ENCODE results near the gene NAA25. TPM values are rescaled to one million over a fixed set of nuclear protein-coding genes. Genes with fewer than 3 reads are reported as not detected.

NAA25 gene
- total and polyA plus RNA-seq, 9 of the 15 experiments (the other 6 are each of a cell fraction or from before 2014, with no cell fraction given): 26.6 to 59.6 (median 48.9) TPM

- TF ChIP-seq MLLT1 (IDR thresholded peaks at IDR 0.05) (peak; percentile 55 to 82), TBL1XR1 (IDR thresholded peaks at IDR 0.05; ENCODE audit: low read length in 2 of 2) (no peak), NFRKB (IDR thresholded peaks at IDR 0.05; ENCODE audit: low read depth) (0 out of 2 replicates have a peak, but pooled peaks have one; percentile 41), HNRNPLL (IDR thresholded peaks at IDR 0.05; ENCODE audit: low read depth, low read length, poor library complexity, severe bottlenecking) (no peak), NFIX (CRISPR knock-in tag; IDR thresholded peaks at IDR 0.05; ENCODE audit: low read depth) (no peak), HNRNPH1 (optimal IDR thresholded peaks at IDR 0.05; ENCODE audit: low read depth, low read length) (no peak), GTF2E2 (tag; IDR thresholded peaks at IDR 0.05) (no peak), HDAC8 (tag; IDR thresholded peaks at IDR 0.05) (no peak), MCM5 (IDR thresholded peaks at IDR 0.05; ENCODE audit: low read depth) (0 out of 2 replicates have a peak, but pooled peaks have one; percentile 84), ZNF77 (CRISPR knock-in tag; IDR thresholded peaks at IDR 0.05) (no peak), ELF2 (CRISPR knock-in tag; IDR thresholded peaks at IDR 0.05) (no peak), MCM7 (IDR thresholded peaks at IDR 0.05) (no peak), KDM2B (CRISPR knock-in tag; IDR thresholded peaks at IDR 0.05) (no peak), UBTF (IDR thresholded peaks at IDR 0.05; ENCODE audit: borderline replicate concordance in 1 of 2, low read depth in 2 of 2, low read length in 2 of 2) (no peak), MYC (IDR thresholded peaks at IDR 0.05; ENCODE audit: low read depth, low read length) (no peak), MYC (CRISPR knock-in tag; IDR thresholded peaks at IDR 0.05; ENCODE audit: borderline replicate concordance, low read depth) (no peak), XRCC4 (IDR thresholded peaks at IDR 0.05; ENCODE audit: extremely low read depth, insufficient read depth, insufficient read length) (no peak), ZBED1 (IDR thresholded peaks at IDR 0.05) (no peak), PURB (CRISPR knock-in tag; IDR thresholded peaks at IDR 0.05; ENCODE audit: low read depth) (no peak), HNRNPK (IDR thresholded peaks at IDR 0.05; ENCODE audit: low read depth, low read length, poor library complexity, severe bottlenecking) (no peak)
Observed at GRCh38 chr12:112005419-112006395, 102.9 kb downstream of the NAA25 start (continued).
